Tibial nerve (tissue), 4 donors: ENCODE measurements around the gene OFD1. TPM values are rescaled to one million over a fixed set of nuclear protein-coding genes. Genes with fewer than 3 reads are reported as not detected.
"Not testable (repeated sequence)": the region's sequence is repeated elsewhere in the genome, so short reads cannot be mapped to it uniquely, and the experiment has no call there.

ENCODE experiments used
- DNase-seq, 2 donors: peaks; one replicate each; pipeline ENCODE4 v3.0.0-alpha.2; 2019; ENCODE audit warnings: low spot score in 2 of 2
- H3K27ac ChIP-seq, 4 donors: fragments of 200-600 bp; sonication (generic) in 3 of 4; one replicate each; pipeline ENCODE4 v1.5.1; 2017 to 2019; ENCODE audit warnings: mild to moderate bottlenecking in 1 of 4
- H3K27me3 ChIP-seq, 2 donors: fragments of 200-600 bp; sonication (generic) in 1 of 2; one replicate each; pipeline versions ENCODE4 v1.5.1 to v1.6.0; 2017 to 2019
- H3K36me3 ChIP-seq, 3 donors: fragments of 200-600 bp; sonication (generic); one replicate each; pipeline ENCODE4 v1.5.1; 2018 to 2019
- H3K4me1 ChIP-seq, 4 donors: fragments of 200-600 bp; sonication (generic) in 3 of 4; one replicate each; pipeline ENCODE4 v1.5.1; 2017 to 2019
- H3K4me3 ChIP-seq, 4 donors: fragments of 200-600 bp; sonication (generic) in 3 of 4; one replicate each; pipeline ENCODE4 v1.5.1; 2017 to 2019; ENCODE audit warnings: mild to moderate bottlenecking in 1 of 4, moderate library complexity in 1 of 4
- H3K9me3 ChIP-seq, 4 donors: fragments of 200-600 bp; sonication (generic) in 3 of 4; one replicate each; pipeline ENCODE4 v1.5.1; 2017 to 2019
- EP300 ChIP-seq, 2 donors: sonication (generic); formaldehyde crosslinking; IDR thresholded peaks; one replicate each; pipeline ENCODE4 v1.6.1; 2017; ENCODE audit warnings: antibody characterized with exemption in 2 of 2, mild to moderate bottlenecking in 1 of 2
- POLR2A ChIP-seq, 2 donors: fragments of 450-650 bp; IDR thresholded peaks; one replicate each; pipeline ENCODE4 v1.6.1; 2017; ENCODE audit warnings: antibody characterized with exemption in 2 of 2, mild to moderate bottlenecking in 2 of 2, moderate library complexity in 2 of 2
- WGBS, 2 donors: methylation state at CpG; one replicate each; pipeline ENCODE4 v1.1.5; 2018; 5-methylcytosine and 5-hydroxymethylcytosine counted together
- total RNA-seq, 4 donors: library from RNA; depleted of rRNA; stranded (reverse); fragments of >200 nt; gene quantifications; one replicate each; pipeline ENCODE4 v1.1.0, GENCODE V29; 2016
- TF ChIP-seq, protein P1 (sequence below), 5 experiments: fragments of 200-600 bp in 3 of 5; fragments of 450-650 bp in 2 of 5; sonication (generic) in 3 of 5; IDR thresholded peaks; one replicate each; pipeline ENCODE4 v1.5.1; 2016 to 2019; ENCODE audit warnings: antibody characterized with exemption in 5 of 5, mild to moderate bottlenecking in 3 of 5, moderate library complexity in 2 of 5

OFD1 gene
- total RNA-seq, 4 donors from 2014 or later = 14.7 to 38.1 (median 31.3) TPM

DNA sequence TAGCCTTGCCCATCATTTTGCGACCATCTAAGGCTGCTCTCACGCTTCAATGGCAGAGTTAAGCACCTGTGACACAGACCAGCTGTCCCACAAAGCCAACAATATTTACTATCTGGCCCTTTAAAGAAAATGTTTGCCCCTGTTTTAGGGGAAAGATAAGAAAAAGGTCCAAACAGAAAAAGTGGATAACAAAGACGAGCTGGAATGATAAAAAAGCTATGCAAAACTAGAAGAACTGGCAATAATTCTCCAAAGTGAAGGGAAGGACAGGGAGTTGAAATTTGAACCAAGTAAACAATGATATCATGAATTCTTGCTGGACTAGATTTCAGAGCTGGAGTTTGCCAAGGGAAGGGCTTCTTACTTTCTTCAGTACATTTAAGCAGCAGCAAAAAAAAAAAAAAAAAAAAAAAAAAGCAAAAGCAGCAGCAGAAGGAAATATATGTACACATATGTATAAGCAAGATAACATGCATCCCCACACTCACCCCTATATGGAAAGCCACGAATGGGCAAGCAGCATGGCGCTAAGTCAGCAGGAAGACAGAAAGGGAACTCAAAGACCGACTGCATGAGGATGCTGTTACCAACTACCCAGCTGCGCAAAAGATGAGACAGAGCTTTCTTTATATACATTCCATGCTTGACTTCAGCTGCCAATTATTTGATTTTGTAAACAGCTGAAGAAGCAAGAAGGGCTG, 12.6 kb upstream of the OFD1 start:
- Histone ChIP-seq H3K27ac (peak overlapping the region in 1 of 4 donors; percentile 20), H3K27me3 (no peaks in the 10 kb centered on the region), H3K9me3 (no peaks in the 10 kb centered on the region), H3K4me3 (no peak overlapping the region), H3K4me1 (peaks cover 0 to 7% (median 0%) of the 10 kb centered on the region in 4 donors), H3K36me3 (peaks cover 0 to 3% (median 0%) of the 10 kb centered on the region in 3 donors)
- TF ChIP-seq POLR2A (IDR thresholded peaks at IDR 0.05) = no peak
- TF ChIP-seq, protein P1, sequence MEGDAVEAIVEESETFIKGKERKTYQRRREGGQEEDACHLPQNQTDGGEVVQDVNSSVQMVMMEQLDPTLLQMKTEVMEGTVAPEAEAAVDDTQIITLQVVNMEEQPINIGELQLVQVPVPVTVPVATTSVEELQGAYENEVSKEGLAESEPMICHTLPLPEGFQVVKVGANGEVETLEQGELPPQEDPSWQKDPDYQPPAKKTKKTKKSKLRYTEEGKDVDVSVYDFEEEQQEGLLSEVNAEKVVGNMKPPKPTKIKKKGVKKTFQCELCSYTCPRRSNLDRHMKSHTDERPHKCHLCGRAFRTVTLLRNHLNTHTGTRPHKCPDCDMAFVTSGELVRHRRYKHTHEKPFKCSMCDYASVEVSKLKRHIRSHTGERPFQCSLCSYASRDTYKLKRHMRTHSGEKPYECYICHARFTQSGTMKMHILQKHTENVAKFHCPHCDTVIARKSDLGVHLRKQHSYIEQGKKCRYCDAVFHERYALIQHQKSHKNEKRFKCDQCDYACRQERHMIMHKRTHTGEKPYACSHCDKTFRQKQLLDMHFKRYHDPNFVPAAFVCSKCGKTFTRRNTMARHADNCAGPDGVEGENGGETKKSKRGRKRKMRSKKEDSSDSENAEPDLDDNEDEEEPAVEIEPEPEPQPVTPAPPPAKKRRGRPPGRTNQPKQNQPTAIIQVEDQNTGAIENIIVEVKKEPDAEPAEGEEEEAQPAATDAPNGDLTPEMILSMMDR (IDR thresholded peaks at IDR 0.05) = no peak
- no peak for TF ChIP-seq EP300 (IDR thresholded peaks at IDR 0.05)
- WGBS, 2 donors = 49 to 63% methylated on average over 7 of the region's 7 CpGs
- no peak for DNase-seq

DNA sequence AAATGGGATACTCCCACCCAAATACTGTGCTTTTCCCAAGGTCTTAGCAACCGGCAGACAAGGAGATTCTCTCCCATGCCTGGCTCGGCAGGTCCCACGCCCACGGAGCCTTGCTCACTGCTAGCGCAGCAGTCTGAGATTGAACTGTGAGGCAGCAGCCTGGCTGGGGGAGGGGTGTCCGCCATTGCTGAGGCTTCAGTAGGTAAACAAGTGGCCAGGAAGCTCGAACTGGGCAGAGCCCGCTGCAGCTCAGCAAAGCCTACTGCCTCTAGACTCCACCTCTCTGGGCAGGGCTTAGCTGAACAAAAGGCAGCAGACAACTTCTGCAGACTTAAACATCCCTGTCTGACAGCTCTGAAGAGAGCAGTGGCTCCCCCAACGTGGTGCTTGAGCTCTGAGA, 9.7 kb upstream of the OFD1 start:
- WGBS, 2 donors = 86 to 100% methylated on average over 4 to 9 of the region's 9 CpGs
- not testable (repeated sequence) for H3K27ac ChIP-seq

DNA sequence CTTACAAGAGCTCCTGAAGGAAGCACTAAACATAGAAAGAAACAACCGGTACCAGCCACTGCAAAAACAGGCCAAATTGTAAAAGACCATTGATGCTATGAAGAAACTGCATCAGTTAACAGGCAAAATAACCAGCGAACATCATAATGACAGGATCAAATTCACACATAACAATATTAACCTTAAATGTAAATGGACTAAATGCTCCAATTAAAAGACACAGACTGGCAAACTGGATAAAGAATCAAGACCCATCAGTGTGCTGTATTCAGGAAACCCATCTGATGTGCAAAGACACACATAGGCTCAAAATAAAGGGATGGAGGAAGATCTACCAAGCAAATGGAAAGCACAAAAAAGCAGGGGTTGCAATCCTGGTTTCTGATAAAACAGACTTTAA, 8.0 kb upstream of the OFD1 start:
- H3K4me1 ChIP-seq, H3K4me3 ChIP-seq, H3K27me3 ChIP-seq, DNase-seq, H3K27ac ChIP-seq, H3K36me3 ChIP-seq, H3K9me3 ChIP-seq: not testable (repeated sequence)
- 93 to 94% methylated on average over 2 of the region's 2 CpGs for WGBS, 2 donors

More for the DNA sequence above, 9.7 kb upstream of the OFD1 start:
- not testable (repeated sequence) for H3K9me3 ChIP-seq, H3K4me1 ChIP-seq, H3K27me3 ChIP-seq, H3K36me3 ChIP-seq, DNase-seq, H3K4me3 ChIP-seq

DNA sequence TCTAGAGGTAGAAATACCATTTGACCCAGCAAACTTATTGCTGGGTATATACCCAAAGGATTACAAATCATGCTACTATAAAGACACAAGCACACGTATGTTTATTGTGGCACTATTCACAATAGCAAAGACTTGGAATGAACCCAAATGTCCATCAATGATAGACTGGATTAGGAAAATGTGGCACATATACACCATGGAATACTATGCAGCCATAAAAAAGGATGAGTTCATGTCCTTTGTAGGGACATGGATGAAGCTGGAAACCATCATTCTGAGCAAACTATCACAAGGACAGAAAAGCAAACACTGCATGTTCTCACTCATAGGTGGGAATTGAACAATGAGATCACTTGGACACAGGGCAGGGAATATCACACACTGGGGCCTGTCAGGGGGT, 4.0 kb upstream of the OFD1 start:
- H3K27me3 ChIP-seq, H3K27ac ChIP-seq, H3K4me3 ChIP-seq, H3K36me3 ChIP-seq, H3K9me3 ChIP-seq, DNase-seq: not testable (repeated sequence)
- peaks cover 0 to 11% (median 5%) of the 10 kb centered on the region in 4 donors for H3K4me1 ChIP-seq
- WGBS, 2 donors = 89 to 93% methylated on average over 1 of the region's 1 CpG

DNA sequence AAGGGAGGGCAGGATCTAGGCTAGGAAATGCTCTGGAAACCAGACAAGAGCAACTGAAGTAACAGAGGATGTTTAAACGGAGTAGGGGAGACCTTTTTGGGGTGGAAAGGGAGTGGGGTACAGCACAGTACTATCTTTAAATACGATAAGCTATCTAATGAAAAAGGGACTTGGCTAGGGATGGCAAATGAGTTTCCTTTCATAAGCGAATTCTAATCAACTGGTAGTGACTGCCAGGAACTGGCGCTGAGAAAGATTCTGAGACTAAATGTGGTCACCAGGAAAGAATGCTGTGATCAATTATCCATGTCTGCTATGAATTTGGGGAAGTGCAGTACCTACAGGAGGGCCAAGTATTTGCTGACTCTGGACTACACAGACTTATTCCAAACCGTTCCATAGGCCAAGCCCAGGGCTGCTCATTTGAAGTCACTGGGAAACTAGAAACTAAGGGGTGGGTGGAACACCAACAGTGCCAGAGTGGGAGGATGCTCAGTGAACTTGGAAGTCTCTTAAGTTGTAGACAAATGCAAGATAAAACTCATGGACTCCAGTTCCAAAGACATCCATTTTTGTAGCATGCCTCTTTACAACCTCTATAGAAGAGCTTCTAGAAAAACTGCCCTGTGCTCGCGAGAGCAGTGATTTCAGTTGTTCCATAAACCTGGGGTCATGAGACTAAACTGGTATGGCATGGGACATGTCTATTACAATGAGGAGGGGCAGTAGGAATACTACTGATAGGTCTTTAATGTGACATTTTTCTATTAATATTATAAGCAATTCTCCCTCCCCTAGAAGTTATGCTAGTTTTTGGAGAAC, 2.1 kb upstream of the OFD1 start:
- Histone ChIP-seq H3K4me3 (no peak overlapping the region), H3K27ac (no peak overlapping the region)
- TF ChIP-seq POLR2A (IDR thresholded peaks at IDR 0.05) (no peak), EP300 (IDR thresholded peaks at IDR 0.05) (no peak)
- TF ChIP-seq, protein P1 (IDR thresholded peaks at IDR 0.05) = no peak

DNA sequence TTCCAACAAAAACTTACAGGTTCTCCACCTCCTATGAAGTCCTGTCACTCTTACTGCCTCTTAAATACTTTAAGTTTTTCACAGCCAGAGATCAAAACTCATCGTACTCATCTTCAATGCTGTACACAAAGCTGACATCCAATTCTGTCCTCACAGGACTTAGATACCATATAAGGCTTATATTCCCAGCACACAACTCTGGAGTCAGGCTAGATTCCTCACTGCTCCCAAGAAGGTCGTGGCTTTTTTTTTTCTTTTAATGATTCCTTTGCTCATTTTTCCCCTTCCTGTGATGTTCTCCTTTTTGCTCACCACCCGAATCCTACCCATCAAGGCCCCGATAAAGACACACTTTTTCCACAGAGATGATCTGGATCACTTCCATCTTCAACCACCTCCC, 1.0 kb upstream of the OFD1 start:
- 18 to 37% methylated on average over 4 of the region's 4 CpGs for WGBS, 2 donors
- H3K27ac ChIP-seq = peak overlapping the region in 3 of 4 donors; percentile 86 to 91 (median 89)
- no peaks in the 10 kb centered on the region for H3K9me3 ChIP-seq
- H3K27me3 ChIP-seq = no peaks in the 10 kb centered on the region
- TF ChIP-seq EP300 (IDR thresholded peaks at IDR 0.05) = no peak
- TF ChIP-seq, protein P1 (IDR thresholded peaks at IDR 0.05) = no peak
- no peak for TF ChIP-seq POLR2A (IDR thresholded peaks at IDR 0.05)
- DNase-seq = no peak
- H3K36me3 ChIP-seq = no peaks in the 10 kb centered on the region
- H3K4me1 ChIP-seq = peaks cover 0 to 20% (median 6%) of the 10 kb centered on the region in 4 donors
- peak overlapping the region; percentile 72 to 95 (median 80) for H3K4me3 ChIP-seq

More for the DNA sequence above, 2.1 kb upstream of the OFD1 start:
- no peaks in the 10 kb centered on the region for H3K27me3 ChIP-seq
- H3K4me1 ChIP-seq = peaks cover 0 to 20% (median 6%) of the 10 kb centered on the region in 4 donors
- DNase-seq = no peak
- WGBS, 2 donors = 61 to 75% methylated on average over 7 of the region's 7 CpGs
- H3K9me3 ChIP-seq = no peaks in the 10 kb centered on the region
- no peaks in the 10 kb centered on the region for H3K36me3 ChIP-seq
